DLD1 (cell line): ENCODE measurements around the gene DDX31.

ENCODE experiments used
- in situ Hi-C: cut with HindIII; loops from 2 replicates; pipeline ENCODE4 v1.10.0; 2017; ENCODE audit warnings: low sequenced_read_pairs

Gene DDX31

GRCh38 chr9:132600326-132600984, 69.3 kb downstream of the DDX31 start:
- in situ Hi-C loops = no loop called here

- in situ Hi-C loops = no loop called here
These were observed 72.6 kb downstream of the DDX31 start for GRCh38 chr9:132597073-132597775.

- in situ Hi-C loops = no loop called here
These were observed 73.6 kb downstream of the DDX31 start for GRCh38 chr9:132596200-132596599.

GRCh38 chr9:132595319-132595718, 74.5 kb downstream of the DDX31 start:
- in situ Hi-C loops = no loop called here

GRCh38 chr9:132594412-132594811, 75.4 kb downstream of the DDX31 start:
- in situ Hi-C loops = no loop called here

- in situ Hi-C loops = no loop called here
These were observed 77.3 kb downstream of the DDX31 start for GRCh38 chr9:132592451-132592850.

GRCh38 chr9:132591751-132592314, 78.0 kb downstream of the DDX31 start:
- in situ Hi-C loops = no loop called here

GRCh38 chr9:132591244-132591643, 78.5 kb downstream of the DDX31 start:
- in situ Hi-C loops = no loop called here

GRCh38 chr9:132590318-132591182, 79.2 kb downstream of the DDX31 start:
- in situ Hi-C loops = no loop called here

- in situ Hi-C loops = no loop called here
These were observed 79.8 kb downstream of the DDX31 start for GRCh38 chr9:132590037-132590317.

GRCh38 chr9:132589148-132590036, 80.4 kb downstream of the DDX31 start:
- in situ Hi-C loops = no loop called here

GRCh38 chr9:132588501-132589147, 81.2 kb downstream of the DDX31 start:
- in situ Hi-C loops = no loop called here

- in situ Hi-C loops = no loop called here
These were observed 81.7 kb downstream of the DDX31 start for GRCh38 chr9:132588098-132588497.

GRCh38 chr9:132587592-132587955, 82.2 kb downstream of the DDX31 start:
- in situ Hi-C loops = no loop called here

GRCh38 chr9:132586830-132587591, 82.8 kb downstream of the DDX31 start:
- in situ Hi-C loops = no loop called here

- in situ Hi-C loops = no loop called here
These were observed 83.6 kb downstream of the DDX31 start for GRCh38 chr9:132585954-132586829.

GRCh38 chr9:132584601-132585560, 84.9 kb downstream of the DDX31 start:
- in situ Hi-C loops = no loop called here
